H1 (cell line): Measurements from ENCODE around the gene SLC8A3. TPM values are rescaled to one million over a fixed set of nuclear protein-coding genes. Genes with fewer than 3 reads are reported as not detected.

ENCODE experiments used
- ASH2L ChIP-seq: fragments of 200-600, 300-600 bp; sonication (generic); IDR thresholded peaks from one replicate; pipeline ENCODE4 v1.7.1; 2017; ENCODE audit warnings: low read length
- EZH2 ChIP-seq: fragments of 200-600 bp; sonication (generic); IDR thresholded peaks from 2 replicates; pipeline ENCODE4 v1.7.1; 2012; ENCODE audit warnings: low read depth, mild to moderate bottlenecking, moderate library complexity, low read length, inconsistent platforms; ENCODE audit not compliant: severe bottlenecking
- HDAC6 ChIP-seq: IDR thresholded peaks from one replicate; pipeline ENCODE4 v1.7.1; 2012; ENCODE audit warnings: low read depth, mild to moderate bottlenecking, inconsistent platforms, low read length, moderate library complexity
- JUN ChIP-seq: IDR thresholded peaks from 2 replicates; pipeline ENCODE4 v1.6.1; 2011; ENCODE audit warnings: low read depth, mild to moderate bottlenecking, improper control_type of control experiment, low read length
- NRF1 ChIP-seq: IDR thresholded peaks from 2 replicates; pipeline ENCODE4 v1.6.1; 2011; ENCODE audit warnings: mild to moderate bottlenecking, low read depth, low read length, improper control_type of control experiment
- SP4 ChIP-seq: IDR thresholded peaks from 2 replicates; pipeline ENCODE4 v1.6.1; 2012; ENCODE audit warnings: low read length, inconsistent platforms
- polyA plus RNA-seq, 7 experiments: library from polyadenylated mRNA; depleted of rRNA in 3 of 7; stranded (reverse) in 5 of 7; unstranded in 2 of 7; fragments of >200 nt in 5 of 7; fragments of 200-250 nt in 2 of 7; gene quantifications; 1 replicate in 5 of 7; 2 replicates in 1 of 7; 4 replicates in 1 of 7; pipeline versions ENCODE4 v1.2.1 to v1.2.3, GENCODE V29; 2011 to 2013; ENCODE audit warnings: missing spikeins in 2 of 7, mixed read lengths in 2 of 7
- total RNA-seq: library from RNA; stranded (reverse); fragmentation: NEBNext Ultra II Directional; extraction: Animal tissue kit (Norgen Biotek cat#: 25700); gene quantifications from 2 replicates; pipeline ENCODE4 v1.2.1, GENCODE V29; 2021
- TF ChIP-seq, protein P1 (sequence below): fragments of 300-600 bp; sonication (generic); IDR thresholded peaks from 2 replicates; pipeline ENCODE4 v1.7.1; 2012; ENCODE audit warnings: low read length, moderate library complexity, mild to moderate bottlenecking, inconsistent platforms; ENCODE audit not compliant: insufficient replicate concordance
- TF ChIP-seq, protein P2 (sequence below), 3 experiments: IDR thresholded peaks; 1 replicate in 2 of 3; 2 replicates in 1 of 3; pipeline versions ENCODE4 v1.5.1 to v1.6.1; 2011; ENCODE audit warnings: low read length in 3 of 3, mild to moderate bottlenecking in 3 of 3, inconsistent platforms in 2 of 3, low read depth in 1 of 3, moderate library complexity in 1 of 3; ENCODE audit not compliant: insufficient read depth in 1 of 3; ENCODE audit errors: control extremely low read depth in 1 of 3

Gene SLC8A3
- total and polyA plus RNA-seq, 2 of the 8 experiments (the other 6 are each of a cell fraction or from before 2014, with no cell fraction given): 0.38 to 1.1 TPM

DNA sequence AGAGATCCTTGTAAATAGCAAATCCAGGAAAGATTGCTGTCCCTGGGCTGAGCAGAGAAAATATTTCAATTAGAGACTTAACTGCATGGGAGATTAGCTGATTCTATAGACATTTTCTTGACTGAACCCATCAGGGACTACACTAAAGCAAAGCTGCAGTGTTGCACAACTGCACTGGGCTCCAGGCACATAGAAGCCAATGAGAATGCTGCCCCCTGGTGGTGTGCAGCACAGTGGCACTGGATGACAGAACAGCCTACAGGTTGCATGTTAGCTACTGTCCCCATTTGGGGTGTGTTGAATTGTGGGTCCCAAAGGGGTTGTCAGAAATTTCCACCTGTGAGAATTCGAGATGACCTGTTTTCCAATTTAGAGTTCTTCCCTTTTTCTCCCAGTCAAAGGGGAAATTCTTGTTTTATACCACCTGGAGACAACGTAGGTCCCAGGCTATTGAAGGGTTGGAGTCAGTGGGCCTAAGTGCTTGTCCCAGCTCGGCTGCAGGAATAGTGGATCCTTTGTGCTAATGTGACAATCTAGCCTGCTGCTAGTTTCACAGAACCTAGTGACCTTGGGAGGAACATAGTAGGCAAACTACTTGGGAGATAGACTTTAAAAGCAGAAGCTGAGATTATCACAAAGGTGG is 114.7 kb downstream of the SLC8A3 start (continued):
- TF ChIP-seq, protein P1, sequence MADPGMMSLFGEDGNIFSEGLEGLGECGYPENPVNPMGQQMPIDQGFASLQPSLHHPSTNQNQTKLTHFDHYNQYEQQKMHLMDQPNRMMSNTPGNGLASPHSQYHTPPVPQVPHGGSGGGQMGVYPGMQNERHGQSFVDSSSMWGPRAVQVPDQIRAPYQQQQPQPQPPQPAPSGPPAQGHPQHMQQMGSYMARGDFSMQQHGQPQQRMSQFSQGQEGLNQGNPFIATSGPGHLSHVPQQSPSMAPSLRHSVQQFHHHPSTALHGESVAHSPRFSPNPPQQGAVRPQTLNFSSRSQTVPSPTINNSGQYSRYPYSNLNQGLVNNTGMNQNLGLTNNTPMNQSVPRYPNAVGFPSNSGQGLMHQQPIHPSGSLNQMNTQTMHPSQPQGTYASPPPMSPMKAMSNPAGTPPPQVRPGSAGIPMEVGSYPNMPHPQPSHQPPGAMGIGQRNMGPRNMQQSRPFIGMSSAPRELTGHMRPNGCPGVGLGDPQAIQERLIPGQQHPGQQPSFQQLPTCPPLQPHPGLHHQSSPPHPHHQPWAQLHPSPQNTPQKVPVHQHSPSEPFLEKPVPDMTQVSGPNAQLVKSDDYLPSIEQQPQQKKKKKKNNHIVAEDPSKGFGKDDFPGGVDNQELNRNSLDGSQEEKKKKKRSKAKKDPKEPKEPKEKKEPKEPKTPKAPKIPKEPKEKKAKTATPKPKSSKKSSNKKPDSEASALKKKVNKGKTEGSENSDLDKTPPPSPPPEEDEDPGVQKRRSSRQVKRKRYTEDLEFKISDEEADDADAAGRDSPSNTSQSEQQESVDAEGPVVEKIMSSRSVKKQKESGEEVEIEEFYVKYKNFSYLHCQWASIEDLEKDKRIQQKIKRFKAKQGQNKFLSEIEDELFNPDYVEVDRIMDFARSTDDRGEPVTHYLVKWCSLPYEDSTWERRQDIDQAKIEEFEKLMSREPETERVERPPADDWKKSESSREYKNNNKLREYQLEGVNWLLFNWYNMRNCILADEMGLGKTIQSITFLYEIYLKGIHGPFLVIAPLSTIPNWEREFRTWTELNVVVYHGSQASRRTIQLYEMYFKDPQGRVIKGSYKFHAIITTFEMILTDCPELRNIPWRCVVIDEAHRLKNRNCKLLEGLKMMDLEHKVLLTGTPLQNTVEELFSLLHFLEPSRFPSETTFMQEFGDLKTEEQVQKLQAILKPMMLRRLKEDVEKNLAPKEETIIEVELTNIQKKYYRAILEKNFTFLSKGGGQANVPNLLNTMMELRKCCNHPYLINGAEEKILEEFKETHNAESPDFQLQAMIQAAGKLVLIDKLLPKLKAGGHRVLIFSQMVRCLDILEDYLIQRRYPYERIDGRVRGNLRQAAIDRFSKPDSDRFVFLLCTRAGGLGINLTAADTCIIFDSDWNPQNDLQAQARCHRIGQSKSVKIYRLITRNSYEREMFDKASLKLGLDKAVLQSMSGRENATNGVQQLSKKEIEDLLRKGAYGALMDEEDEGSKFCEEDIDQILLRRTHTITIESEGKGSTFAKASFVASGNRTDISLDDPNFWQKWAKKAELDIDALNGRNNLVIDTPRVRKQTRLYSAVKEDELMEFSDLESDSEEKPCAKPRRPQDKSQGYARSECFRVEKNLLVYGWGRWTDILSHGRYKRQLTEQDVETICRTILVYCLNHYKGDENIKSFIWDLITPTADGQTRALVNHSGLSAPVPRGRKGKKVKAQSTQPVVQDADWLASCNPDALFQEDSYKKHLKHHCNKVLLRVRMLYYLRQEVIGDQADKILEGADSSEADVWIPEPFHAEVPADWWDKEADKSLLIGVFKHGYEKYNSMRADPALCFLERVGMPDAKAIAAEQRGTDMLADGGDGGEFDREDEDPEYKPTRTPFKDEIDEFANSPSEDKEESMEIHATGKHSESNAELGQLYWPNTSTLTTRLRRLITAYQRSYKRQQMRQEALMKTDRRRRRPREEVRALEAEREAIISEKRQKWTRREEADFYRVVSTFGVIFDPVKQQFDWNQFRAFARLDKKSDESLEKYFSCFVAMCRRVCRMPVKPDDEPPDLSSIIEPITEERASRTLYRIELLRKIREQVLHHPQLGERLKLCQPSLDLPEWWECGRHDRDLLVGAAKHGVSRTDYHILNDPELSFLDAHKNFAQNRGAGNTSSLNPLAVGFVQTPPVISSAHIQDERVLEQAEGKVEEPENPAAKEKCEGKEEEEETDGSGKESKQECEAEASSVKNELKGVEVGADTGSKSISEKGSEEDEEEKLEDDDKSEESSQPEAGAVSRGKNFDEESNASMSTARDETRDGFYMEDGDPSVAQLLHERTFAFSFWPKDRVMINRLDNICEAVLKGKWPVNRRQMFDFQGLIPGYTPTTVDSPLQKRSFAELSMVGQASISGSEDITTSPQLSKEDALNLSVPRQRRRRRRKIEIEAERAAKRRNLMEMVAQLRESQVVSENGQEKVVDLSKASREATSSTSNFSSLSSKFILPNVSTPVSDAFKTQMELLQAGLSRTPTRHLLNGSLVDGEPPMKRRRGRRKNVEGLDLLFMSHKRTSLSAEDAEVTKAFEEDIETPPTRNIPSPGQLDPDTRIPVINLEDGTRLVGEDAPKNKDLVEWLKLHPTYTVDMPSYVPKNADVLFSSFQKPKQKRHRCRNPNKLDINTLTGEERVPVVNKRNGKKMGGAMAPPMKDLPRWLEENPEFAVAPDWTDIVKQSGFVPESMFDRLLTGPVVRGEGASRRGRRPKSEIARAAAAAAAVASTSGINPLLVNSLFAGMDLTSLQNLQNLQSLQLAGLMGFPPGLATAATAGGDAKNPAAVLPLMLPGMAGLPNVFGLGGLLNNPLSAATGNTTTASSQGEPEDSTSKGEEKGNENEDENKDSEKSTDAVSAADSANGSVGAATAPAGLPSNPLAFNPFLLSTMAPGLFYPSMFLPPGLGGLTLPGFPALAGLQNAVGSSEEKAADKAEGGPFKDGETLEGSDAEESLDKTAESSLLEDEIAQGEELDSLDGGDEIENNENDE: no peak
- TF ChIP-seq ASH2L (no peak), HDAC6 (no peak), EZH2 (no peak), JUN (no peak), SP4 (no peak), NRF1 (no peak)
- TF ChIP-seq, protein P2, sequence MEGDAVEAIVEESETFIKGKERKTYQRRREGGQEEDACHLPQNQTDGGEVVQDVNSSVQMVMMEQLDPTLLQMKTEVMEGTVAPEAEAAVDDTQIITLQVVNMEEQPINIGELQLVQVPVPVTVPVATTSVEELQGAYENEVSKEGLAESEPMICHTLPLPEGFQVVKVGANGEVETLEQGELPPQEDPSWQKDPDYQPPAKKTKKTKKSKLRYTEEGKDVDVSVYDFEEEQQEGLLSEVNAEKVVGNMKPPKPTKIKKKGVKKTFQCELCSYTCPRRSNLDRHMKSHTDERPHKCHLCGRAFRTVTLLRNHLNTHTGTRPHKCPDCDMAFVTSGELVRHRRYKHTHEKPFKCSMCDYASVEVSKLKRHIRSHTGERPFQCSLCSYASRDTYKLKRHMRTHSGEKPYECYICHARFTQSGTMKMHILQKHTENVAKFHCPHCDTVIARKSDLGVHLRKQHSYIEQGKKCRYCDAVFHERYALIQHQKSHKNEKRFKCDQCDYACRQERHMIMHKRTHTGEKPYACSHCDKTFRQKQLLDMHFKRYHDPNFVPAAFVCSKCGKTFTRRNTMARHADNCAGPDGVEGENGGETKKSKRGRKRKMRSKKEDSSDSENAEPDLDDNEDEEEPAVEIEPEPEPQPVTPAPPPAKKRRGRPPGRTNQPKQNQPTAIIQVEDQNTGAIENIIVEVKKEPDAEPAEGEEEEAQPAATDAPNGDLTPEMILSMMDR (IDR thresholded peaks at IDR 0.05; ENCODE audit: control extremely low read depth in 1 of 3, insufficient read depth in 1 of 3, low read depth in 1 of 3, low read length in 3 of 3): peak; percentile 93 to 97 (median 97)
